GM19372 (cell line): ENCODE data around the gene SLCO3A1.
A peak's percentile ranks its signal among the peaks of the same experiment; 100 is the strongest.

Source experiments
- ATAC-seq: cut with Tn5 transposase; IDR thresholded peaks from one replicate; pipeline ENCODE4 v1.9.1; 2021; ENCODE audit warnings: mild to moderate bottlenecking, low read depth, moderate library complexity; ENCODE audit not compliant: unreplicated experiment

The SLCO3A1 gene

DNA sequence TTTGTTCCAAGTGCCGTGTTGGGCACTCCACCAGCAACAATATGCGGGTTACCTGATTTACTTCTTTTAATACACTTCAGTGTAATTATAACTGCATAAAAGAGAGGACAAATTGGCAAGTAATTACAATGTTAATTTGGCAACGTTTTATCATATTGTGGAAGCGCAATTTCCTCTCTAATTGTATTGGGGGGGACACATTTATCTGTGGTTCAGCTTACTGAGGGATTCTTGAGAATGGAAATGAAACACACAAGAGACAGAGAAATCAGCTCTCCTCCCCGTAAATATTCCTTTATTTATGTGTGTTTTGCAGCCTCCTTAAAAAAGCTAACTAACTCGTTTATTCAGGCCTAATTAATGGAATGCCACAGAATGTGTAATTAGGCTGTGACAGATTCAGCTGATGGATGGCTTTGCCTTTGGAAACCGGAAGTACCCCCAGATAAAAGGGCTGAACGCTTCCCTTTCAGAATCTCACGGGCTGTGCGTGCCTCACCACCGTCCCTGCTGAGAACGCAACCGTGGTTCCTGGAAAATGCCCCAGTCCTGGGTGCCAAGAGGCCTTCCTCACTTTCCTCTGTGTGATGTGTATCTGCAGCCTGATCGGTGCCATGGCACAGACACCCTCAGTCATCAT, 293.1 kb downstream of the SLCO3A1 start:
- ATAC-seq = no peak

DNA sequence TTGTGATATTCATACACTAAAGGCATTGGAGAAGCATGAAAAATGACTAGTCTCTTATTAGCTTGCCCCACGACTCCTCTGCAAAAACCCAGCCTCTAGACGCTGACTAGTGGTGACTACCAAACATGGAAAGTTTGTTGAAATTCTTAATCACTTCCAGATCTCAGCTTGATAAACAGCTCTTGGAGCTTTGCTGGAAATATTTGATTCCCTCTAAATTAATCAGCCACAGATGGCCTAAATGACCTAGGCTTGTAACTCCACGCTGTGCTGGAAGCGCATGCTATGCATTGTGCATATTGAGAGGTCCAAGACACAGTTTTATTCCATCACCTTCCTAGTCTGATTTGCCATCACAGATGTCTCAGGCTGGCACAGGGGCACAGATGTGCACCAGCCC, 295.5 kb downstream of the SLCO3A1 start:
- ATAC-seq = no peak

DNA sequence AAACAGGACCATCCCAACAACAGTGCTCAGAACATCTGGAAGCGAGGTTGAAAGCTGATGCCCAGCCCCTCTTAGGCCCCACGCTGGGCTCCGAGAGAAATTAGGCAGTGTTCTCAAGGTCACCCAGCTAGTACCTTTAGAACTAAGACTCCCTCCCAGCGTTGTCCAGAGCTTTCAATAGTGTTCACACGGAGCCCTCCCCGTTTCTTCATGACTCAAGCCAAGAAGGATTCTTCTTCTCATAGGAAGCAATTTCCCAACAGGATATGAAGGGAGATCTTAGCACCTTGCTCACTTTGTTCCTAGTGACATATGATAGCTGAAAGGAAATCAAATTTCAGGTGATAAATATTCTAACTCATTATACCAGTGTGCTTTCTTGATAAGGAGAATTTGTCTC, 296.0 kb downstream of the SLCO3A1 start:
- no peak for ATAC-seq

DNA sequence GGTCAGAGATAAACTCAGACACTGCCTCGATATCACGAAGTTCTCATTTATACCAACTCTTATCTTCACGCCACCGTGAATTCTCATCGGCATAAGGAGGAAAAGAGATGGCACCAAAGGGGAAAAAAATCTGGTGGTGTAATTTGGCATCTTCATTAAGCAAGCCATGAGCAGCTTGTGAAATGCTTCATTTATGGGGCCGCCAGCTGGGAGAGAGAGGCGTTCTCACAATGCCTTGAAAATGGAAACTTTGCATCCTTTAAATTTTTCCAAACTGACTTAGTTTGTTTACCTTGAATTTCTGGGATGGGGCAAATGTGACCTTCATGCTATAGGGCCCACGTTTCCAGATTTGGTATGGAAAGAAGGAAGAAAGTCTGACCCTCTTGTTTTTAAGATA, 297.7 kb downstream of the SLCO3A1 start:
- no peak for ATAC-seq

DNA sequence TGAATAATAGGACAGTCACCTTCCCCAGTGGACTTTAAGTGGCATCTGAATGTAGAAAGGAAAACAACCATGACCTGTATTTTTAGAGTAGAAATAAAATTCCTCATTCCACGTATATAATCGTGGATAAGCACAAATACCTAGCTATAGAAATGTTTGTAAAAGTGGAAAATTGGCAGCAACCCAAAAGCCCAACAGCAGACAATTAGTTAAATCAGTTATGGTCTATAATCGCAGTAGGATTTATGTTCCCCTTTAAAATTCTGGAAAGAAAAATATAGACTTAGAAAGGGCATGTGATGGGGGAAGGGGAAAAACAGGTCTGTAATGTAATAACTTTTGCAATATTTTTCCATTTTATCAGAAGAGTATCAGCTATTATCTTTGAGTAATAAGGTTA, 298.2 kb downstream of the SLCO3A1 start:
- no peak for ATAC-seq

DNA sequence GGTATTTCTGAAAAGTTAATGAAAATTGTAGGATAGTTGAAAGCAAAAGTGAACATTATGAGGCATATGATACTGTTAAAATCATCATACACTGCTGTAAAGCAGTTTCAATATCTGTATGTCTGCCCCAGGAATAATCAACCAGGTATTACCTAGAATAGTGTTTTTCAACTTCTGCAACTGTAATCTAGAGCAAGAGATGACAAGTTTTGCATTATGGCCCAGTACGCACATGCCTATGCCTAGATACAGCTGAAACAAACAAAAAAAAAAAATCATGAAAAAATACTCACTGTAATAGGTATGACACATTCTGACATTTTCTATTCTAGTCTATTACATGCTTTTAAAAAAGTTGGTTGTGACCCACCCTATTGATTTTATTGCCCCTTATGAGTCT, 299.5 kb downstream of the SLCO3A1 start:
- no peak for ATAC-seq

DNA sequence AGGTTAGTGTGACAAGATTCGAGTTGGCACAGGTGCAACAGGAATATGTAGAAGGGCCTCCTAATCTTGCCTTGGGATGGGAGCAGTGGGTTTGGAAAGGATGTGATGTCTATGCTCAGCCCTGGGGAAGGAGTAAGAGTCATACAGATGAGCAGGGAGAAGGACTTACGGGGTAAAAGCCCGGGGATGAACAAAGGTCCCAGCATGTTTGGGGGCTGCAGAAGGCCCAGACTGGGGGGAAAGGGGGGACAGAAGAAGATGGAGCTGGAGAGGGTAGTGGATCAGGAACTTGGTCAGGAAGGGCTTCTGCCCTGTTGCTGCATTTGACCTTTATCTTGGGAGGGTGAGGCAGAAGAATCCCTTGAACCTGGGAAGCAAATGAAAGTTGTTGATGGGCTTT, 300.1 kb downstream of the SLCO3A1 start:
- ATAC-seq = no peak

DNA sequence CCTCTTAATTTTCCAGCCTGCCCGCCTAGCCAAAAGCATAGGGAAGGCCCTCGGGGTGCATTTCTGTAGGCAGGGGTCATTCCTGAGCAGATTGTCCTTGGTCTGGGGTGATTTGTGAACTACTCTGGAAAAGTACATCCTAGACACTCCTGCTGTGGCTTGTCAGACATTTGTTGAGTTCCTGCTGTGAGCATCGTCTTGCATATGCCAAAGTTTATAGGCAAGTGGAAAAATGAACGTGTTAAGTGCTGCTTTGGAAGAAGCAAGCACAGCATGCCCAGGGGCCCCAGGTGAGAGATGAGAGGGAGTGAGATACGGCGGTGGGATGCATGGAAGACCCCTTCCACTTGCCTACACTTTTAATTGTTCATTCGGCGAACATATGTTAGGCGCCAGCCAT, 302.4 kb downstream of the SLCO3A1 start:
- ATAC-seq = no peak

DNA sequence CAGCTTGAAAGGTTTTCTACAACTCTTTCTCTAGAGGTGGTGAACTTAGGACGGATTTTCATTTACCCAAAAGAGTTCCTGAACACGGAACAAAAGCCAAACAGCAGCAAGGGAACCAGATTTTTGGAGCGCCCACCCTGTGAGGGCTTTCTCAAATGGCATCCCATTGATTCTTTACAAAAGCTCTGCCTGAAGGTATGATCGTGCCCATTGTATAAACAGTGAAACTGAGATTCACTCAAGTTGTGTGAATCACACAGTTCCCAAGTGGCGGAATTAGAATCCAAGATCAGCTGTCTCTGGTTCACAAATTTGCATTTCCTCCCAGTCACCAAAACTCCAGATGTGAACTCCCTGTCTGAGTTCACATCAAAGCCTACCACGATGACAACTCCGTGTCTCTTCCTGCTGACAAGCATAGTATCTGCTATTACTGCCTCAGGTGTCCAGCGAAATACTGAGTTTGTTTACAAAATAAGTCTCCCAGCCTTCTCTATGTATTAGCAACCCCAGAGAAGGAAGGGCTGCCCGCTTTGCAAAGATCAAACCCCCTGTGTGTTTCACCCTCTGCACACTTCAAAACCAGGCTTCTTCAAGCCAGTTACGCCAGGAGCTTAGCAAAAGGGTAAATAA, 304.3 kb downstream of the SLCO3A1 start:
- no peak for ATAC-seq

DNA sequence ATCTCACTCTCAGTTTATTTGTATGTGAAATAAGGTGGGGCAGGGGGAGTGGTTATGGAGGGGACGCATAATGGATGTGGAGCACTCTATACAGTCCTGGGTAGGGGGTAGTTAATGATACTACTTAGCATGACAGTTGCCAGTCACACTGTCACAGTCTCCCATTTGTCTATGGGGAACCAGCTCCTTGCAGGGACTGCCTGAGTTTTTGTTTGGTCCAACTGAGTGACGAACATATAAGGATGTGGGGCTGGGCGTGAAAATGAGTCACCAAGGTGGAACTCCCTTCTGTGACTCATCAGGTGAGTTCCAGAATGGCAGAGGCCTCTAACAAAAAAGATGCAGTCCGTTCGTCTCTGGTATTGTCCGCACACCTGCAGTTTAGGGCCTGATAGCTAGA, 304.9 kb downstream of the SLCO3A1 start:
- ATAC-seq = no peak

DNA sequence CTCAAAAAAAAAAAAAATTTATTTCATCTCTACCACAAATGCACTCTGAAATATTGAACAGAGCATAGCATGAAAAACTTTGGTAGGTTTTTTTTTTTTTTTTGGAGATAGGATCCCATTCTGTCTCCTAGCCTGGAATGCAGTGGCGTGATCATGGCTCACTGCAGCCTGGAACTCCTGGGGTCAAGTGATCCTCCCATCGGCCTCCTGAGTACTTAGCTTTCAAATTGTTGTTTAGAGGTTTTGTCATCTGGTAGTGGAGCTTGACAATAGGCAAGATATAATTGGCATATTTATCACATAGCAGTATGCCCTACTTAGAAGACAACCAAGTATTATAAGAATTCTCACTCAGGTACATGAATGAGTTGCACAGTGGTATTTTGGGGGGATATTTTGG, 306.0 kb downstream of the SLCO3A1 start:
- ATAC-seq = no peak

DNA sequence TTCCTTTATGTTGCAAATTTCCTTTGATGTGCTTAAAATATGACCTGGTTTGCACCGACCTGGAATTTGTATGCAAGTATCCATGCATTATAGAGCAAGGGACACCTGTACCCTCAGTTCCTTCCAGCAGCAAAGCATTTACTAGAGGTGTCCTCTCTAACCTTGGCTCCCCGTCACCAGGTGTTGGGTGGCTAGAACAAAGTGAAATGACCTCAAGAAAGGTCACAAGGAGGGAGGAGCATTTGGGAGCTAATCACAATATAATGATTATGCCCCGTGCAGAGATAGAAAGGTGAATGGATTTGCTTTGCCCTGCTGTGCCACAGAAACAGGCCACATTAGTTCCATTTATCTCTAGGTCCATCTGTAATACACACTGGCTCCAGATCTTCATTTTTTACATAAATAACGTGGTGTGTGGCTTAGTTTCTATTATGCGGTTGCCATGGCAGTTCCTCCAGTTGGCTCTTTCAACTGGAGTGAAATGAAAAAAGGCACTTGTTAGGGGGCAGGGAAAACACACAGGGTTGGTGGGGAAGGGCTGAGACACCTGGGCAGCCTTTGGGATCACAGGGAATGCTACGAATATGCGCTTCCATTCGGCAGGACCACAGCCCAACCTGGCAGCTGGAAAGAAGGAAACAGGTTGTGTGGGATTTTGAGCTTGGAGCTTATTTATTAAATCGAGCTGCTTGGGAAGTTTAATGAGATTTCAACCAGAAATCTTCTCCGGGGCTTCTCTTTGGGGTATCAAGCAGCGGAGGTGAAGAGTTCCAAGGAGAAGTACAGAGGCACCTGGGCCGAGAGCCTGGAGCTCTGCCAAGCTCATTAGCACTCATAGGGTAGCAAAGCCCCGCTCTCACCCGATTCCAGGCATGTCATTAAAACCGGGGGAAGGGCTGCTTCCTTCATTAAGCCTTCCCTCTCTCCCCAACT, 306.7 kb downstream of the SLCO3A1 start:
- no peak for ATAC-seq

DNA sequence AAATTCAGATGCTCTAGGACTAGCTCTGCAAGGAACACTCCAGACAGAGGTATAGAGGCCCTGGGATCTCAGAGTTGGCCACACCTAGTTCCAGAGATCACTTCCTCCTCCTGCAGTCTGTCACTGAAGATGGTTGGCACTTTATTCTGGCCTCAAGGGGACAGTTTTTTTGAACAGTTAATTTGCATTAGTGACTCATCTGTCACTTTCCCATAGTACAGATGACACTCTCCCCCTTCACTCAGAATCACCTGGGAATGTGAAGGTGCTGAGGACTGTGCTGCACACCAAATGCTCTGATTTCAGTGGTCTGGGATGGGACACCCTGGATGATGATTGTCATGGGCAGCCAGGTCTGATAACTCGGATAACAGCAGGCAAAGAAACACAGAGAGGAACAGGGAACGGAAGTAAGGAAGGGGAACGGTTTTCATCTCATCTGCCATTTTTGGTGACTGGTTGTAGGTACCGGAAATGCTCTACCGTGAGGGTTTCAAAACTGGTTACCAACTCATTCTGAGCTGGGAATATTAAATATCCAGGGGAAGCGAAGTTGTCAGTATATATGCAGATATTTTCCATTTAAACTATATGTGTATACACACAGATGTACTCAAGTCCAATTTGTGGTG, 307.6 kb downstream of the SLCO3A1 start:
- ATAC-seq = peak; percentile 89

DNA sequence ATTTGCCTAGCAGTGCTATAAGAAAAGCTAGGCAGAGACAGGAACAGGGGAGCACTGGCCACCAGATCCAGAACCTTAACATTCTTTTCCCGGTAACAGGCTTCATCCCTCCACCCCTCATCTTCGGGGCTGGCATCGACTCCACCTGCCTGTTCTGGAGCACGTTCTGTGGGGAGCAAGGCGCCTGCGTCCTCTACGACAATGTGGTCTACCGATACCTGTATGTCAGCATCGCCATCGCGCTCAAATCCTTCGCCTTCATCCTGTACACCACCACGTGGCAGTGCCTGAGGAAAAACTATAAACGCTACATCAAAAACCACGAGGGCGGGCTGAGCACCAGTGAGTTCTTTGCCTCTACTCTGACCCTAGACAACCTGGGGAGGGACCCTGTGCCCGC, 309.1 kb downstream of the SLCO3A1 start:
- no peak for ATAC-seq

DNA sequence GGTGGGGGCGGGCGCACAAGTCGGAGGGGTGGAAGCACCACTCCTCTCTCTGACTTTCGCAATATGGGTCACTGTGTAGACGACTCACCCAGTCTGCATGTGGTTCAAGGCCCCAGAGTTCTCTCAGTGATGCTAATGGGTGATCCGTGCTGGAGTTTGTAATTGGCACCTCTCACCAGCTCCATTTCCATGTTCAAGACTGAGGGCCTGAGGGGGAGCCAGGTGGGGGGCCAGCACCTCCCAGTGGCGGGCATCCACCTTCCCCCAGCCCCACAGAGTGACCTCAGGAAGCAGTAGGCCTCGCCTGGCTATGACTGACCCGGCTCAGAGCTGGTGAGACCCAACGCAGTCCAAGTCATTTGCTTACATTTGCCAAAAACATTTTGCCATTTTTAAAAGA, 310.1 kb downstream of the SLCO3A1 start:
- ATAC-seq = no peak

DNA sequence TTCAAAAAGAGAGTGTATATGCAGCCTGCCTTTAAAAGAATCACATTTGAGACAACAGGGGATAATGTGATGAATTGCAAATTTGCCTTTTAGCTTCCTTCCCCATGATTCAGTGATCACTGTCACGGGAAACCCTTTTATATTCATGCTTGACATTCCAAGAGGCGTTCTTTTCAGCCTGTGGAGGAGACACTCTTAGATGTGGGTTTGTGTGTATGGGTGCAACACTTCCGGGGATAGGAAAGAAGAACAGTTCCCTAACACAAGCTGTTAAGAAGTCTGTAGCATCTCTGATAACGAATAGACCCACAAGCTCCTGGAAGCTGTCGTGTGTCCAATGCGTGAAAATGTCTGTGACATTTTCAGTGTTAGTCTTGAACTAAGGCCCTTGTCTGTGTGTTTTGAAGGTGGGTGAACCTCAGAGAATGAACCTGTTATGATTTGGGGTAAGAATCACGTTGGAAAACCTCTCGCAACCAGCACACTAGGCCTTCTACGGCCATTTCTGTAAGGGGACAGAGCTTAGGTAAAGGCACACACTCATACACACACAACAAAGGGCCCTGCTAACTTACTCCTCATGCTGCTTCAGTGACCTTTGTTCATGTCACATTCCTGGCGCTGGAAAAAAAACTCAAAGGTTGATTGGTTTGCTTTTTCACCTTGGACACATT, 311.0 kb downstream of the SLCO3A1 start:
- no peak for ATAC-seq

DNA sequence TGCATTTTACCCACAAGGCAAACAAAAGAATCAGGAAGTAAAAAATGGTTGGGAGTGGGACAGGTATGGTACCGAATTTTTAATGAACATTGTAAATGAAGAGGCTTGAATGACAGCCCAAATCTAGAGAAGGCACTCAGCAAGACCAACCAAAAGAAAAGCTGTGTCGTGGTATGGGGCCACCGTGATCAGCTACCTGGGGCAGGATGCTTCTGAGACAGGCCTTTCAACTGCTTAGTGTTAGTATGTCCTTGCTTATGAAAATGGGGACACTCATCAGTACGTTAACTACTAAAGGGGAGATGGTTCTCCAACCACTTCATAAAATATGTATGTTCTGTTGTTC, 311.5 kb downstream of the SLCO3A1 start:
- no peak for ATAC-seq

DNA sequence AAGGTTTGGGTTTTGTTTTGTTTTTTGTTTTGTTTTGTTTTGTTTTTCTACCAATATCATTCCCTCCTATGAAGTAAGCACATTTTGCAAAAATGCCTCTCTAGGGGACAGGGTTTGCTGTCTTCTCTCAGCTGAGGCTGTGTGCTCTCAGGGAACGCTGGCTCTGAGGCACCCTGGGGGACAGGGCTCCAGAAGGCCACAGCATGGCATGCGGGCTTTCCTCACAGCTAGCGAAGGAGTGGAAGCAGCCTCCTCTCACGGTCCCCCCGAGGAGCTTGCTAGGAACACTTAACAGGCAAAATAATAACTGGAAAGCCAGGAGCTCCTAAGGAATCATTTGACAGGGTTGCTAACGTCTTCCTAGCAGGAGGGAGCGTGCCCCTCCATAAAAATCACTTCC, 312.5 kb downstream of the SLCO3A1 start:
- ATAC-seq = no peak

DNA sequence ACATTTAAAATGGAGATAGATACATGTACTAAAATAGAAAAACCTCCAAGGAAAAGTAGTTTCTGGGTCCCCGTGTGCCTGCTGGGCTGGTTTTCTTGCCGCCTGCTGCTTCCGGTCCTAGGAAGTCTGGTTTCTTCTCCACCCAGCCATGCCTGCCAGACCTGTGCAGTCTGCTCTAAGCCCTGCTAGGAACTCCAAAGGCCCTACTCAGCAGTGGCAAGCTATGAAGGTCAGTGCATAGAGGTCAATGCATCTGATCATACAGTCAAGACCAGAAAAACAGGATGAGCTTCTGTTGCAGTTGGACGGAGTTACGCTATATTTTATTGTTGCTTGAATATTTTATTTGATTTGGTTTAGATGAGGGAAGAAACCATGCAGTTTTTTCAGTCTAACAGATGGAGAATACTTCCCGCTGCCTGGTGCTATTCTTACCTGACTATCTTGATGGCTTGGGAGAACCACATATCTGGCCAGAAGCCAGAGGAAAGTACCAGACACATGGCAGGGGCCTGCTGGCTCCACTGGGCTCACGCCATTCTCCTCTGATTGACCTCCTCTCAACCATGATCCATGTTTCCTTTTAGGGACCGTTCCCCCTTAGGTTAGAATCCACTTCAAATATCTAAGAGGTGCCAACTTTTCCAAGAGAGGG, 313.4 kb downstream of the SLCO3A1 start:
- ATAC-seq = no peak

DNA sequence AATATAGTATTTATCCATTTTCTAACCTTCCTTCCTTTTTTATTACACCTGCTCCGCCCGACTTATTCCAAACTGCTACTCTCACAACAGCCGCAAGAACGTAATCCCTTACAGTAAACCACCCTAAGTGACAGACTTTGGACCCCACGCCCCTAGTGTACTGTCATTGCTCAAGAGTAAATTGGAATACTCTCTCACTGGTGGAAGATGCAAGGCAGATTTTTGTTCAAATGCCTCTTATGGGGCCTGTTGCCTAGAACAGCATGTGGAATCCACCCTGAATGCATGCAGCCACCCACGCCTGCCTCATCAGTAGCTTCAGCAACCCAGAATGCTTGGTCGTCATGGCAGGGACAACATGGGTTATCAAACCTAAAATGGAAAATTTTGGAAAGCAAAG, 313.9 kb downstream of the SLCO3A1 start:
- ATAC-seq = no peak
